K562 (cell line): ENCODE measurements around the gene TBRG4. TPM values are rescaled to one million over a fixed set of nuclear protein-coding genes. Genes with fewer than 3 reads are reported as not detected.
A peak's percentile ranks its signal among the peaks of the same experiment; 100 is the strongest.

Source experiments
- ATAC-seq: fragments of 200-7000 bp; cut with Tn5 transposase; 3 replicates; pipeline ENCODE4 v1.9.1; 2020; ENCODE audit warnings: moderate library complexity
- BruUV-seq: library from RNA; stranded (reverse); fragments of 400-500 nt; replicated peaks from 2 replicates; lab custom pipeline; 2021; lab: Mats Ljungman, UMichigan
- CTCF ChIA-PET: fragments of 300-600 bp; formaldehyde crosslinking; extraction: SDS; loops from one replicate; lab custom pipeline; 2021; ENCODE audit warnings: low intra/inter-chr PET ratio; lab: Yijun Ruan, JAX
- POLR2A ChIA-PET: fragments of 300-600, 350-650 bp; sonication (Branson Sonifier 250); formaldehyde crosslinking; extraction: SDS; loops from one replicate; lab custom pipeline; 2021; ENCODE audit warnings: antibody characterized with exemption, inconsistent platforms; lab: Yijun Ruan, JAX
- DNase-seq, 4 experiments: peaks; one replicate each; pipeline versions ENCODE4 v3.0.0 to v3.0.0-alpha.2; 2011 to 2018; ENCODE audit warnings: low spot score in 3 of 4, mixed read lengths in 3 of 4; ENCODE audit errors: extremely low read depth in 1 of 4
- FAIRE-seq: peaks from 2 replicates; lab custom pipeline; 2011; peaks lifted over from hg19 to GRCh38; lab: Jason Lieb, UNC
- H2AFZ ChIP-seq: 2 replicates; pipeline ENCODE4 v1.6.0; 2011; ENCODE audit warnings: low read depth, low read length, control low read depth, inconsistent platforms
- H3K27ac ChIP-seq: fragments of 200-600 bp; 3 replicates; pipeline ENCODE4 v1.8.0; 2011; ENCODE audit warnings: low read depth, mild to moderate bottlenecking, control low read depth, inconsistent platforms, low read length, moderate library complexity, mixed read lengths; ENCODE audit errors: extremely low read depth
- H3K27me3 ChIP-seq, 2 experiments: fragments of 300-600 bp in 1 of 2; 2 replicates in 1 of 2; 3 replicates in 1 of 2; pipeline versions ENCODE4 v1.6.0 to v1.8.0; 2011; ENCODE audit warnings: inconsistent platforms in 2 of 2, low read length in 2 of 2, mild to moderate bottlenecking in 1 of 2, mixed read lengths in 1 of 2, moderate library complexity in 1 of 2; ENCODE audit not compliant: control insufficient read depth in 2 of 2, insufficient read depth in 2 of 2
- H3K36me3 ChIP-seq: fragments of 300-600 bp; 3 replicates; pipeline ENCODE4 v1.8.0; 2011; ENCODE audit warnings: mild to moderate bottlenecking, low read length, inconsistent platforms; ENCODE audit not compliant: control insufficient read depth, insufficient read depth
- H3K4me1 ChIP-seq, 2 experiments: fragments of 200-600 bp in 1 of 2; replicated peaks in 1 of 2; 2 replicates in 1 of 2; 3 replicates in 1 of 2; pipeline versions ENCODE4 v1.5.1 to v1.8.0; 2011; ENCODE audit warnings: inconsistent platforms in 2 of 2, low read length in 2 of 2, mild to moderate bottlenecking in 1 of 2, mixed read lengths in 1 of 2, moderate library complexity in 1 of 2; ENCODE audit not compliant: control insufficient read depth in 2 of 2, insufficient read depth in 2 of 2
- H3K4me2 ChIP-seq: 2 replicates; pipeline ENCODE4 v1.6.1; 2011; ENCODE audit warnings: low read length, control low read depth, inconsistent platforms, mixed read lengths; ENCODE audit not compliant: insufficient read depth
- H3K4me3 ChIP-seq: fragments of 200-600 bp; sonication (generic), shearing (Covaris generic); 2 replicates; pipeline ENCODE4 v1.5.1; 2016; ENCODE audit warnings: control low read depth, inconsistent platforms
- H3K79me2 ChIP-seq: fragments of 200-600 bp; 3 replicates; pipeline ENCODE4 v1.8.0; 2011; ENCODE audit warnings: low read length, inconsistent platforms; ENCODE audit not compliant: control insufficient read depth, insufficient read depth
- H3K9ac ChIP-seq, 2 experiments: 2 replicates each; pipeline versions ENCODE4 v1.6.0 to v1.6.1; 2011; ENCODE audit warnings: low read depth in 2 of 2, low read length in 2 of 2, control low read depth in 1 of 2, inconsistent platforms in 1 of 2, mild to moderate bottlenecking in 1 of 2, mixed read lengths in 1 of 2; ENCODE audit not compliant: insufficient read depth in 1 of 2
- H3K9me1 ChIP-seq: one replicate; pipeline ENCODE4 v1.6.0; 2011; ENCODE audit warnings: inconsistent platforms, mild to moderate bottlenecking, low read length, moderate library complexity; ENCODE audit not compliant: control insufficient read depth, insufficient read depth
- H3K9me3 ChIP-seq: replicated peaks from 2 replicates; pipeline ENCODE4 v1.5.1; 2011; ENCODE audit warnings: low read depth, low read length, inconsistent platforms; ENCODE audit not compliant: control insufficient read depth, insufficient read depth
- H4K20me1 ChIP-seq: replicated peaks from 2 replicates; pipeline ENCODE4 v1.6.1; 2011; ENCODE audit warnings: low read length, inconsistent platforms, mixed read lengths; ENCODE audit not compliant: control insufficient read depth, insufficient read depth
- ATF3 ChIP-seq, 2 experiments: fragments of 450-650 bp in 1 of 2; sonication (generic) in 1 of 2; formaldehyde crosslinking in 1 of 2; IDR thresholded peaks in 1 of 2; conservative IDR thresholded peaks in 1 of 2; 2 replicates each; pipeline versions ENCODE4 v1.6.1 to v1.8.1; 2016 to 2023; ENCODE audit warnings: mild to moderate bottlenecking in 2 of 2, moderate library complexity in 2 of 2, inconsistent platforms in 1 of 2, missing genetic modification reagents in 1 of 2
- CTCF ChIP-seq, 3 experiments: IDR thresholded peaks in 2 of 3; conservative IDR thresholded peaks in 1 of 3; 2 replicates each; pipeline ENCODE4 v1.5.1; 2011 to 2012; ENCODE audit warnings: low read length in 3 of 3, mild to moderate bottlenecking in 3 of 3, control low read depth in 2 of 3, improper control_type of control experiment in 1 of 3, inconsistent platforms in 1 of 3, low read depth in 1 of 3, mixed read lengths in 1 of 3, moderate library complexity in 1 of 3; ENCODE audit not compliant: insufficient read depth in 2 of 3
- XRCC4 ChIP-seq: IDR thresholded peaks from one replicate; pipeline ENCODE4 v1.6.1; 2011; ENCODE audit not compliant: insufficient read depth, insufficient read length; ENCODE audit errors: extremely low read depth
- ZNF124 ChIP-seq: sonication (generic); formaldehyde crosslinking; IDR thresholded peaks from 2 replicates; pipeline ENCODE4 v1.8.1; 2022; ENCODE audit warnings: missing genetic modification reagents
- WGBS: fragments of 100-300 bp; shearing (Covaris generic); methylation state at CpG from one replicate; pipeline ENCODE4 v1.1.6; 2016; ENCODE audit warnings: low coverage, mixed read lengths; ENCODE audit not compliant: insufficient coverage; ENCODE audit errors: missing lambda C conversion rate; 5-methylcytosine and 5-hydroxymethylcytosine counted together
- in situ Hi-C: fragments of 300-500 bp; cut with MboI; formaldehyde crosslinking; loops from 4 replicates; pipeline ENCODE4 v1.15.0; 2018; ENCODE audit warnings: inconsistent platforms, mixed read lengths
- intact Hi-C: fragments of 100-400 bp; cut with micrococcal nuclease; formaldehyde crosslinking; loops from 2 replicates; pipeline ENCODE4 v1.14.2; 2022
- polyA plus RNA-seq, 8 experiments: library from polyadenylated mRNA; depleted of rRNA in 4 of 8; stranded (reverse) in 5 of 8; unstranded in 3 of 8; fragments of >200 nt; fragmentation: Nextera tagmentation in 2 of 8; fragmentation: Illumina TruSeq in 1 of 8; extraction: Ambion mirVana in 2 of 8; extraction: Trizol in 1 of 8; gene quantifications; 2 replicates each; pipeline versions ENCODE4 v1.2.1 to v1.2.3, GENCODE V29; 2011 to 2014; ENCODE audit warnings: inconsistent platforms in 1 of 8, missing spikeins in 1 of 8
- total RNA-seq, 7 experiments: library from RNA; depleted of rRNA in 6 of 7; stranded (reverse); fragments of >200 nt in 6 of 7; fragmentation: Illumina TruSeq in 2 of 7; extraction: Trizol in 2 of 7; gene quantifications; 2 replicates each; pipeline versions ENCODE4 v1.2.1 to v1.2.3, GENCODE V29; 2011 to 2021; ENCODE audit warnings: low replicate concordance in 1 of 7

The TBRG4 gene
- total and polyA plus RNA-seq, 9 of the 15 experiments (the other 6 are each of a cell fraction or from before 2014, with no cell fraction given), result 11.2 to 322 (median 216) TPM

GRCh38 chr7:45082031-45082830, 29.3 kb downstream of the TBRG4 start (continued):
- TF ChIP-seq ATF3 (IDR thresholded peaks at IDR 0.05) (no peak), ATF3 (CRISPR knock-in tag; conservative IDR thresholded peaks at IDR 0.05) (no peak), ZNF124 (CRISPR knock-in tag) (no peak)

- ChIA-PET POLR2A (interaction anchor here (0.7 kb wide), 1 partner anchor 9 kb away, joined by 3 read pairs; no protein-coding TSS in a partner anchor), CTCF (interaction anchor here (0.6 kb wide), 1 partner anchor 772 kb away, joined by 5 read pairs; no protein-coding TSS in a partner anchor)
- peaks cover 0 to 39% of the 10 kb centered on the region in 2 experiments; a peak in 2 of 5 replicates for H3K4me1 ChIP-seq
- FAIRE-seq (no peak), ATAC-seq (no peak; the same call in 2 of the 3 replicates), DNase-seq (no peak)
- no TSS peak for BruUV-seq
- no peaks in the 10 kb centered on the region for H3K9me1 ChIP-seq
- no peak overlapping the region for H3K27ac ChIP-seq
- peaks cover 5% of the 10 kb centered on the region; the same call in 1 of the 3 replicates for H3K36me3 ChIP-seq
- no peaks in the 10 kb centered on the region; a peak in 1 of 5 replicates for H3K27me3 ChIP-seq
- H3K4me2 ChIP-seq, result no peak overlapping the region
- in situ Hi-C loops (no loop called here), intact Hi-C loops (no loop called here)
- H3K9ac ChIP-seq, result peak overlapping the region in 1 of 2 experiments; percentile 20; a peak in 1 of 4 replicates
- no peak overlapping the region for H3K4me3 ChIP-seq
- no peak for TF ChIP-seq XRCC4
- 0 out of 6 replicates have a peak, but pooled peaks of 1 of the 3 experiments have one; percentile 11 for TF ChIP-seq CTCF (IDR thresholded peaks at IDR 0.05 in 2 of 3, conservative IDR thresholded peaks at IDR 0.05 in 1 of 3; ENCODE audit: insufficient read depth in 2 of 3, low read depth in 1 of 3, low read length in 3 of 3)
- WGBS, result 52% methylated on average over 4 of the region's 9 CpGs
- peaks cover 4% of the 10 kb centered on the region for H4K20me1 ChIP-seq
- no peak overlapping the region for H2AFZ ChIP-seq
- H3K9me3 ChIP-seq, result no peaks in the 10 kb centered on the region
- H3K79me2 ChIP-seq, result no peaks in the 10 kb centered on the region
Observed at GRCh38 chr7:45081670-45081974, 29.9 kb downstream of the TBRG4 start.
